Activated naive CD8-positive, alpha-beta T cell treated with anti-CD3 and anti-CD28 coated beads, Interleukin-2, amount 50 U/mL, for 16 hours (primary cell): Measurements from ENCODE around the gene POLR3A.

Experiments
- DNase-seq: peaks from one replicate; pipeline ENCODE4 v3.0.0-alpha.2; 2020; ENCODE audit warnings: low read depth, low spot score

Gene POLR3A

DNA sequence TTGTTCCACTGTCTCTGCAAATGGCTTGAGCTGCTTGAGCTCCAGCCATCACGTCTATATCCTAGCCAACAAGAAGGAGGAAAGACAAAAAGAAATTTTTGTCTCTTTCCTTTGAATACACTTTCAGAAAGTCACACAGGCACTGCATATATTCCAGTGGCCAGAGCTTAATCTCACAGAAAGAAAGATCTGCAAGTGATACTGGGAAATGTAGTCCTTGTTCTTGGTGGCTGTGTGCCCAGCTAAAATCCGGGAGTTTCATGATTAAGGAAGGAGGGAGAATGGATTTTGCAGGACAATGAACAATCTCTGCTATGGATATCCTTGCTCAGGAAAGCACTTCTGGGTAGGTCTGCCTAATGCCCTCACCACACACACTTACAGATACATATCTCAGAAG, 83.2 kb downstream of the POLR3A start:
- no peak for DNase-seq

- no peak for DNase-seq
Observed at GRCh38 chr10:77944519-77944918, 84.8 kb downstream of the POLR3A start.

- no peak for DNase-seq
Observed at GRCh38 chr10:77943121-77943901, 86.0 kb downstream of the POLR3A start.

GRCh38 chr10:77941790-77942189, 87.5 kb downstream of the POLR3A start:
- DNase-seq = no peak

DNA sequence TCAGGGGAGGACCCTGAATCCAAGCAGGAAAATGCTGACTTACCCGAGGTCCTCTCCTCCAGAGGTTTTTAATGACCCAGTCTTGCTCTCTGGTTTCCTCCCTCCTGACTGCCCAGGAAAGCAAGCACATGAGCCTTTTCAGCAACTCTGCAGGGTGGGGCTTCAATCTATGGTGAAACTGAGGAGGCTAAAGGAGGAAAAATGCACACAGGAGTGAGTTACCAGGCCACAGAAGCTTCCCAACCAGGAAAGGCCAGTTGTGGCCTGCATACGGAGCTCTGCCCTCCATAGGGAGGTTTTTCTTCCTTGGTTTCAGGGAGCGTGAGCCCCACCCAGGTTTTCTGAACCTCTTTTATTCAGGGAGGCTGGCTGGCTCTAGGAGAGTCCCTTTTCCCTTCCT, 88.7 kb downstream of the POLR3A start:
- DNase-seq = no peak

- no peak for DNase-seq
Observed at GRCh38 chr10:77940225-77940624, 89.1 kb downstream of the POLR3A start.

GRCh38 chr10:77939561-77940001, 89.7 kb downstream of the POLR3A start:
- no peak for DNase-seq

- no peak for DNase-seq
Observed at GRCh38 chr10:77936697-77937567, 92.4 kb downstream of the POLR3A start.

GRCh38 chr10:77932016-77932715, 97.1 kb downstream of the POLR3A start:
- no peak for DNase-seq

- no peak for DNase-seq
Observed at GRCh38 chr10:77927402-77928246, 101.7 kb downstream of the POLR3A start.

DNA sequence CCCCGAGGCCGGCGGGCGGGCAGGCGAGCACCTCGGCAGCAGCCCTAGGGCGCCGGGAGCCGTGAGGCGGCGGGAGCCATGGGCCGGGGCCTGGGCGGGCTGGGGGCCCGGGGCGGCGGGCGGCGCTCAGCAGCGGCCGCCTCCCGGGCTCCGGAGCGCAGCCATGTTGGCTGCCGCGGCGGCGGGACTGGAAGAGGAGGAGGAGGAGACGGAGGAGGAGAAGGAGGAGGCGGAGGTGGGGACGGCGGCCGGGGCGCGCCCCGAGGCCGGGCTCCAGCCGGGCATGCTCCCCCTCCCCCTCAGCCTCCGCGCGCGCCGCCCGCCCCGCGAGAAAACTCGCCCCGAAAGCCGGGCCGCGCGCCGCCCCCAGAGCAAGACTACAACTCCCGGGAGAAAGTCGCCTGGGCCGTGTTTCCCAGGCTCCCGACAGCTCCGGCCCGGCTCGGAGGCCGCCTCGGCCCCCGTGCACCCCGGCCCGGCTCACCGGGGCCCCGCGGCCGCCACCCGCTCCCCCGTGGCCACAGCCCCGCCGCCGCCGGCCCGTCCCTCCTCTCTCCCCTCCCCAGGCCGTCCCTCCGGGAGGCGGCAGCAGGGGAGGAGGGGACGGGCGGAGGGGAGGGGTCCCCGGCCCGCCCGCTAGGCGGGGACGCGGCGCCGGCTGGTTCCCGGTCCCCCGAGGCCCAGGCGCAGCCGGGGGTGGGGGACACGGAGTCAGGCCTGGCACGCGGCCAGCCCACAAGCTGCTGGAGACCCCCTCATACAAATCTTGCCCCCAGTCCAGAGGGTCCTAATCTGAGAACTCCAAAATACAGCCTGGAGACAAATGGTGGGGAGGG, 102.5 kb downstream of the POLR3A start, which contains the start of gene DLG5:
DLG5 (minus strand) TSS at position 190 of the 836 bp plus-strand sequence. CDS start 235 bp downstream, outside the sequence.
- DNase-seq = no peak

DNA sequence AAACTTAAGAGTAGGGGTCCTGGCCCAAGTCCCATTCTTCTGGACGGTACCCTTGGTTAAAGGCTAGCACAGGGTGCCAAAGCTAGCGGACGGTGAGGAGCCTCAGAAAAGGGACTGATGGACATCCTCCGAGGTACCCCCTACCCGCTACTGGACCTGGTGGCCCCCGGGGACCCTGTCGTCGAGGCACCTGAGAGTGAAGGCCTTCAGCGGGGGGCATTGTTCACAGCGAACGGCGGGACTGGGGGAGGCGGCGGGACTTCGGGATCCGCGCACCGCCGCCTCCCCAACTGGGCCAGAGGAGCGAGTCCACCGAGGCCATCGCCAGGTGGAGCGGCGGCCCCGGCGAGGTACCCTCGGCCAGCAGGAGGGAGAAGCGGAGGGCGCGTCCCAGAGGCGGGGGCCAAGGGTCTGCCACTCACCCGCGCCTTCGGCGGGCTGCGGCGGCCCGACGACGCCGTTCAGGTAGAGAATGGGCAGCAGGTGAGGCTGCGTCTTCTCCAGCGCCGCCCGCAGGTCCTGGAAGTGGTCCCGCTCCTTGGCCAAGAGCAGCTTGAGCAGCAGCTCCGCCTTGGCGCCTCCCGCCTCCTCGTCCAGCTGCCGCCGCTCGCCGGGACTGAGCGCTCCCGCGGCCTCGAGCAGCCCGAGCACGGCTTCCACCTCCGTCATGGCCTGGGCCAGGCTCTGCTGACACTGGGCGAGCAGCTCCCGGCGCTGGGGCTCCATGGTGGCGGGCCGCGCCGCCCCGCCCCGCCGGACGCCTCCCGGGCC, 103.3 kb downstream of the POLR3A start:
- DNase-seq = no peak

GRCh38 chr10:77925410-77925794, 103.9 kb downstream of the POLR3A start:
- no peak for DNase-seq

DNA sequence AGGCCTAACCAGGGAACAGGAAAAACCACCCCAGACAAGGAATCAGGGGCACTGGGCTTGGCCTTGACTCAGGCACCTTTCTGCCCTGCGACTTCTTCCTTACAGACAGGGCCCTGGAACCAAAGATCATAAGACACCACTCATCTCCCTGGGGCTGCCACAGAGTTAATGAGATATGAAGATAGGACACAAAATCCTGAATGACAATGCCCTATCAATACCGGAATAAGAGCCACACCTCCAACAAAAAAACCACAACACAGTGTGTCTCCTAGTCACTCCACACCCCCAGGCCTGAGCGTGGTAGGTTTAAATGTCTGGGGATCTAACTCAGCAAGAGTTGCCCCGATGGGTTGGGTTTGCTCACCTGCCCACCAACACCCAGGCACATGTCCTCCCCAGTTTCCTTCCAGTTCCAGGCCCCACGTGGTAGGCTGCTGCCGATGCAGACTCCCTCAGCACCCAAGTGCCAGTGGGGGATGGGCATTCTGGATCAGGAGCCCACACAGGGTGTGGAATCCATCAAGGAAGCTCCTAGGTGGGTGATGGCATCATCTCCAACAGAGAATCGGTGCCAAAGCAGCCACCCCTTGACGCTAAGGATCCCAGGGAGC, 106.6 kb downstream of the POLR3A start:
- no peak for DNase-seq

- no peak for DNase-seq
Observed at GRCh38 chr10:77922055-77922454, 107.3 kb downstream of the POLR3A start.

DNA sequence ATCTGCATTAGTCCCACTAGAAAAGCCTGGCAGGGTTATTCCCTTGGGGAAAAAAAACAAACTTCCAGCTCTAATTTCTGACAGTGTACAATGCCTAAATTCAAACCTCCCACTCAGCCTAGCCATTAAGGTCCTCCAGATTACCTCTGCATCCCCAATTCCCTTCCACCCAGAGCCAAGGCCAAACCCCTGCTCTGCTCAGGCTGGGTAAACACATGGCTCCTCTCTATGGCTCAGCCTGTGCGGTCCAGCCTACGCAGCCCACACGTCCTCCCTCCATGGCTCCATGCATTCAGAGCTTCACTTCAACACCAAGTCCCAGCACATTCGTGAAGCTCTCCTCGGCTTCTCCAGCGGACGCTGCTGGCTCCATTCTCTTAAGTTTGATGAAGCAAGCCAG, 107.9 kb downstream of the POLR3A start:
- DNase-seq = no peak

GRCh38 chr10:77920495-77920894, 108.8 kb downstream of the POLR3A start:
- DNase-seq = no peak

DNA sequence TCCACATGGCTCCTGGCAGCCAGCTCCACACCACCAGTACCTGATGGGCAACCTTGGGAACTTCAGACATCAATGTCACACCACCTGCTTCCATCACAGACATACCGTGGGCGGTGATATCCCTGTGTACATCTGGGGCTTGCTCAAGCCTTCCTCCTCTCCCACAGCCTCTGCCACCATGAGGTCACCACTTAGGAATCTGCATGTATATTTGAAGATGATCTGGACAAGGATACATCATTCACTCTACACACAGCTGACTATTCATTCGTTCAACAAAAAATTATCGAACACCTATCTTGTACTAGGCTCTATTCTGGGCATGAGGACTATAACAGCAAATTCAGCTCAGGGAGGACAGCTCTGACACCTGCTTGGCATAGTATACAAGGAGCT, 109.6 kb downstream of the POLR3A start:
- DNase-seq = no peak
